ENCODE results near the gene SNX8. TPM values are rescaled to one million over a fixed set of nuclear protein-coding genes. Genes with fewer than 3 reads are reported as not detected.

Gene SNX8
- total and polyA plus RNA-seq, 9 of the 15 experiments (the other 6 are each of a cell fraction or from before 2014, with no cell fraction given), result 2.7 to 51.6 (median 16.9) TPM

GRCh38 chr7:2225830-2226229 is 88.4 kb downstream of the SNX8 start:
- in situ Hi-C loops (cut with MboI), result no loop called here
- CTCF ChIA-PET (ENCODE audit: low intra/inter-chr PET ratio), result no interaction called here
- H3K36me3 ChIP-seq (ENCODE audit: control insufficient read depth, insufficient read depth, low read length), result peaks cover 88% of the 10 kb centered on the region; the same call in 2 of the 3 replicates

GRCh38 chr7:2225336-2225735 is 88.9 kb downstream of the SNX8 start:
- peaks cover 0 to 6% of the 10 kb centered on the region in 2 experiments; a peak in 2 of 5 replicates for H3K4me1 ChIP-seq (replicated peaks in 1 of 2; ENCODE audit: control insufficient read depth in 2 of 2, insufficient read depth in 2 of 2, low read length in 2 of 2)
- WGBS (ENCODE audit: insufficient coverage, low coverage, missing lambda C conversion rate), result 92% methylated on average over 13 of the region's 14 CpGs
- peak overlapping the region in 1 of 2 experiments; percentile 52; a peak in 1 of 4 replicates for H3K9ac ChIP-seq (ENCODE audit: insufficient read depth in 1 of 2, low read depth in 2 of 2, low read length in 2 of 2)
- H3K9me3 ChIP-seq (replicated peaks; ENCODE audit: control insufficient read depth, insufficient read depth, low read depth, low read length), result no peaks in the 10 kb centered on the region
- POLR2A ChIA-PET, result interaction anchor here (0.8 kb wide), 1 partner anchor 12 kb away, joined by 3 read pairs; no protein-coding TSS in a partner anchor
- peaks cover 88% of the 10 kb centered on the region; the same call in 2 of the 3 replicates for H3K36me3 ChIP-seq (ENCODE audit: control insufficient read depth, insufficient read depth, low read length)
- H3K27ac ChIP-seq (ENCODE audit: extremely low read depth, low read depth, low read length), result no peak overlapping the region
- H2AFZ ChIP-seq (ENCODE audit: low read depth, low read length), result no peak overlapping the region
- no peak for ATAC-seq
- no peak overlapping the region for H3K4me2 ChIP-seq (ENCODE audit: insufficient read depth, low read length)
- no peaks in the 10 kb centered on the region for H3K27me3 ChIP-seq (ENCODE audit: control insufficient read depth in 2 of 2, insufficient read depth in 2 of 2, low read length in 2 of 2)
- no peak for FAIRE-seq
- no peak overlapping the region for H3K4me3 ChIP-seq
- peaks cover 2% of the 10 kb centered on the region; the same call in 1 of the 2 replicates for H4K20me1 ChIP-seq (replicated peaks; ENCODE audit: control insufficient read depth, insufficient read depth, low read length)
- in situ Hi-C loops (cut with MboI) (no loop called here), intact Hi-C loops (cut with micrococcal nuclease) (no loop called here)
- CTCF ChIA-PET (ENCODE audit: low intra/inter-chr PET ratio), result no interaction called here
- H3K79me2 ChIP-seq (ENCODE audit: control insufficient read depth, insufficient read depth, low read length), result peaks cover 15% of the 10 kb centered on the region
- no peak for DNase-seq (ENCODE audit: extremely low read depth in 1 of 4, low spot score in 3 of 4)
- H3K9me1 ChIP-seq (ENCODE audit: control insufficient read depth, insufficient read depth, low read length), result no peaks in the 10 kb centered on the region
- BruUV-seq (replicated peaks), result no TSS peak
- TF ChIP-seq JUND (IDR thresholded peaks at IDR 0.05; ENCODE audit: borderline replicate concordance, low read depth, low read length) (no peak), JUND (tag; IDR thresholded peaks at IDR 0.05; ENCODE audit: borderline replicate concordance, low read depth, low read length) (no peak), ETS2 (tag; IDR thresholded peaks at IDR 0.05; ENCODE audit: borderline replicate concordance, poor library complexity, severe bottlenecking) (no peak), ZNF121 (CRISPR knock-in tag; conservative IDR thresholded peaks at IDR 0.05) (no peak), MIER1 (IDR thresholded peaks at IDR 0.05; ENCODE audit: low read depth) (no peak), ESRRA (IDR thresholded peaks at IDR 0.05; ENCODE audit: borderline replicate concordance, low read depth) (no peak), NCOA6 (IDR thresholded peaks at IDR 0.05) (no peak), THAP7 (CRISPR knock-in tag; IDR thresholded peaks at IDR 0.05) (no peak), MCM3 (IDR thresholded peaks at IDR 0.05) (no peak), TARDBP (IDR thresholded peaks at IDR 0.05) (no peak), CEBPZ (IDR thresholded peaks at IDR 0.05; ENCODE audit: borderline replicate concordance, low read depth, low read length) (no peak)

More at GRCh38 chr7:2225830-2226229, 88.4 kb downstream of the SNX8 start:
- WGBS (ENCODE audit: insufficient coverage, low coverage, missing lambda C conversion rate), result 93% methylated on average over 10 of the region's 13 CpGs
- BruUV-seq (replicated peaks), result no TSS peak
- intact Hi-C loops (cut with micrococcal nuclease), result no loop called here
- H3K9me1 ChIP-seq (ENCODE audit: control insufficient read depth, insufficient read depth, low read length), result no peaks in the 10 kb centered on the region
- no peak overlapping the region for H3K9ac ChIP-seq (ENCODE audit: insufficient read depth in 1 of 2, low read depth in 2 of 2, low read length in 2 of 2)
- H3K4me3 ChIP-seq, result no peak overlapping the region
- no peak overlapping the region for H3K4me2 ChIP-seq (ENCODE audit: insufficient read depth, low read length)
- H3K4me1 ChIP-seq (replicated peaks in 1 of 2; ENCODE audit: control insufficient read depth in 2 of 2, insufficient read depth in 2 of 2, low read length in 2 of 2), result peaks cover 0 to 6% of the 10 kb centered on the region in 2 experiments; a peak in 2 of 5 replicates
- no peaks in the 10 kb centered on the region for H3K27me3 ChIP-seq (ENCODE audit: control insufficient read depth in 2 of 2, insufficient read depth in 2 of 2, low read length in 2 of 2)
- H3K79me2 ChIP-seq (ENCODE audit: control insufficient read depth, insufficient read depth, low read length), result peaks cover 20% of the 10 kb centered on the region
- FAIRE-seq (no peak), ATAC-seq (no peak), DNase-seq (ENCODE audit: extremely low read depth in 1 of 4, low spot score in 3 of 4) (no peak)
- peaks cover 2% of the 10 kb centered on the region; the same call in 1 of the 2 replicates for H4K20me1 ChIP-seq (replicated peaks; ENCODE audit: control insufficient read depth, insufficient read depth, low read length)
- no peak for TF ChIP-seq U2AF1 (optimal IDR thresholded peaks at IDR 0.05; ENCODE audit: low read depth, low read length)
- no peak for TF ChIP-seq POLR2B (IDR thresholded peaks at IDR 0.05; ENCODE audit: low read depth, partially characterized antibody)
- TF ChIP-seq PTRF (tag; IDR thresholded peaks at IDR 0.05), result no peak
- TF ChIP-seq TEAD4 (IDR thresholded peaks at IDR 0.05; ENCODE audit: low read length), result no peak
- TF ChIP-seq TEAD4 (CRISPR knock-in tag; IDR thresholded peaks at IDR 0.05; ENCODE audit: borderline replicate concordance), result no peak
- POLR2A ChIA-PET, result interaction anchor here (0.8 kb wide), 1 partner anchor 11 kb away, joined by 3 read pairs; no protein-coding TSS in a partner anchor
- no peaks in the 10 kb centered on the region for H3K9me3 ChIP-seq (replicated peaks; ENCODE audit: control insufficient read depth, insufficient read depth, low read depth, low read length)
- H3K27ac ChIP-seq (ENCODE audit: extremely low read depth, low read depth, low read length), result no peak overlapping the region
- H2AFZ ChIP-seq (ENCODE audit: low read depth, low read length), result no peak overlapping the region

Data from K562 (cell line).